ENCODE measurements around the gene CLCF1. TPM values are rescaled to one million over a fixed set of nuclear protein-coding genes. Genes with fewer than 3 reads are reported as not detected.
A peak's percentile ranks its signal among the peaks of the same experiment; 100 is the strongest.
"Not testable (repeated sequence)": the region's sequence is repeated elsewhere in the genome, so short reads cannot be mapped to it uniquely, and the experiment has no call there.

Gene CLCF1
- total RNA-seq, 1 experiment from 2014 or later, result 16.1 TPM

DNA sequence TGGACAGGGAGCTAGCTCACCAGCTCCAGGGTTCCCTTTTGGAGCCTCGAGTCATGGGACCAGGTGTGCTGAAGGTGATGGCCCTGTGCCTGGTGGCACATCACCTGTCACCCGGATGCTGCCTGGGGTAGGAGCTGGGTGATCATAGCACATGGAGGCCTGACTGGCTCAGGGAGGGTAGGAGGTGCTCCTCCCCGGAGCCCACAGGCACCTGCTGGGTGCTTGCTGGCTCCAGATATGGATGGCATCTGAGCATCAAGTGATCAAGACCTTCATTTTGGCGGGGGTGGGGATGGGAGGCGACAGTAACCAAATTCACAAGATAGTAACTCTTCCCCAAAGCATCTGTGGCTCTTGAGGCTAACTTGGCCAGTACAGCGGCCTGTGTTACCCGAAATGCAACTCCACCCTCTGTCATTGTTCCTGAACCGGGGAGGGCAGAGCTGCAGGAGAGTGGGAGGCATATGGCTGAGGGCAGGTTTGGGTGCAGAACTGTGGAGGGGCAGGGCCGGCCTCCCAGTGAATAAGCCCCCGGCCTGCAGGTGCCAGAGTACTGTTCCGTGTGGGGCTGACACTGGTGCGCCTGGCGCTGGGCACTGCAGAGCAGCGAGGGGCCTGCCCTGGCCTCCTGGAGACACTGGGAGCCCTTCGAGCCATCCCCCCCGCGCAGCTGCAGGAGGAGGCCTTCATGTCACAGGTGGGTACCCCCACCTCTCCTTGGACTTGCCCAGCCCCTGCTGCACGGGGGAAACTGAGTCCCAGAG is 35.2 kb upstream of the CLCF1 start:
- no peak for DNase-seq (ENCODE audit: low read depth)

DNA sequence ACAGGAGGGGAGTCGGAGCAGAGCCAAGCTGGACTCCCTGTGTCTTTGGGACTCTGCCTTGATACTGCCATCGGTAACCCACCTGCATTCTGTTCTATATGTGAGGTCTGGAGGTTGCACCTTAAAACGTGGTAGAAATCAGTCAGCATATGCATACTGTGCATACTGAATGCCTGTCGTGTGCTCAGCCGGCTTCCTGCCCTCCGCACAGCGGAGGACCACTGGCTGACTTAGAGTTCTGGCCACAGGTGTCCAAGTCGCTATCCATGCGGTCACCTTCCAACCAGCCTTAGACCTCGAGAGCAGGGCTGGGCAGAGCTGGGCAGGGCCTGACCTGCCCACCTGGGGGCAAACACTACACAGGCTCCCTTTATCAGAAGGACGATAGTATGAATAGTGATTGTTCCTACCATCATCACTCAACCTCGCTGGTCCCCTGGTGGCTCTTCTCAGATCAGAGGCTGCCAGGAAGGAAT is 34.3 kb upstream of the CLCF1 start:
- no peak for DNase-seq (ENCODE audit: low read depth)

DNA sequence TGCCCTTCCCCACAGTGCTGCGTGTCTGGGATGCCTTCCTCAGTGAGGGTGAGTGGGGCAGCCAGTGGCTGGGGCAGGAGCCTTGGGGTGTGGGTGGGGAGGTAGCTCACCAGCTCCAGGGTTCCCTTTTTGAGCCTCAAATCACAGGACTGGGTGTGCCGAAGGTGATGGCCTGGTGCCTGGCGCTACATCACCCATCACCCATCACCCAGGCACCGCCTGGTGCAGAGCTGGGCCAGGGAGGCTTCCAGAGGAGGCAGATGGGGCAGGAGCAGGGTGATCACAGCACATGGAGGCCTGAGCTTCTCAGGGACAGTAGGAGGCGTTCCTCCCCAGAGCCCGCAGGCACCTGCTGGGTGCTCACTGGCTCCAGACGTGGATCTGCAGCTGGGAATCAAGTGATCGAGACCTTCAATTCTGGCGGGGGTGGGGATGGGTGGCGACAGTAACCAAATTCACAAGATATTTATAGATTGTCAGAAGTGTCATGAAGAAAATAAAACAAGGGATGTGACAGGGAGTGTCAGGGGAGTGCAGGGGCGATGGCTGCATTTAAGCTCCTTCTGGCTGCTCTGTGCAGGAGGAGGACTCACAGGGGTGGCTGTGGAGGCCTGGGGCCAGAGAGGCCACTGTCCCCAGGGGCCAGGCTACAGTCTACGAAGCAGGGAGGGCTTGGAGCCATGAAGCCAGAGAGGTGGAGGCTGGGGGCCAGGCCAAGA is 33.7 kb upstream of the CLCF1 start:
- no peak for DNase-seq (ENCODE audit: low read depth)

DNA sequence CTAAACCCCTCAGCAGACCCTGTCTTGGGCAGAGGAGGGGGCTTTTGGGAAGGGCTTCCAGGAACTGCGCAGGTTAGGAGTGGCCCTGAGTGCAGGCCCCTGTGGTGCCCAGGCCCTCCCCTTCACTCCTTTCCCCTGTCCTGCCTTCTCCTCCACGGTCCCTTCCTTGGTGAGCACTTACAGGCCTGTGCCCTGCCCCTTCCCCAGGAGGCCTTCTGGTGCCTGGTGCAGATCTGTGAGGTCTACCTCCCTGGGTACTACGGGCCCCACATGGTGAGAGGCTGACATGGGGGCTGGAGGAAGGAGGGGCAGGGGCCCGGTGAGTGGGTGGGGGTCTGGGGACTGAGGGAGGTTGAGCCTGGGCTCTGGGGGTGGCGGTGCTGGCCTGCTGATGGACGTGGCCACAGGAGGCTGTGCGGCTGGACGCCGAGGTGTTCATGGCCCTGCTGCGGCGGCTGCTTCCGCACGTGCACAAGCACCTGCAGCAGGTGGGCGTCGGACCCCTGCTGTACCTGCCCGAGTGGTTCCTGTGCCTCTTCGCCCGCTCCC is 33.1 kb upstream of the CLCF1 start:
- DNase-seq (ENCODE audit: low read depth), result no peak

GRCh38 chr11:67405688-67406339 is 32.4 kb upstream of the CLCF1 start:
- no peak for DNase-seq (ENCODE audit: low read depth)

DNA sequence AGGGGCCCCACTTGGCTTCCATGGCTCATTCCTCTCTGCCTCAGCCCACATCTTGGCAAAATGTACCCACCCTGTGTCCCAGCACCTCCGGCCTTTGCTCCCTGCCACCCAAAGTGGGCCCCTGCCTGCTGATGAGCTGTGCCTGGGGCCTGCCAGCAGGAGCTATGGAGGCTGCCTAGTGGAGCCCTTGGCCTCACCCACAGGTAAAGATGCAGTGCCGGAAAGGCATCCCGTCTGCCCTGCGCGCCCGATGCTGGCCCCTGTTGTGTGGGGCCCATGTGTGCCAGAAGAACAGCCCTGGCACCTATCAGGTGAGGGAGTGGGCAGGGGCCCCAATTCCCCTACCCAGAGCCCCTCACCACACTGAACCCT is 31.8 kb upstream of the CLCF1 start:
- DNase-seq (ENCODE audit: low read depth), result no peak

GRCh38 chr11:67404515-67405195 is 31.3 kb upstream of the CLCF1 start:
- no peak for DNase-seq (ENCODE audit: low read depth)

DNA sequence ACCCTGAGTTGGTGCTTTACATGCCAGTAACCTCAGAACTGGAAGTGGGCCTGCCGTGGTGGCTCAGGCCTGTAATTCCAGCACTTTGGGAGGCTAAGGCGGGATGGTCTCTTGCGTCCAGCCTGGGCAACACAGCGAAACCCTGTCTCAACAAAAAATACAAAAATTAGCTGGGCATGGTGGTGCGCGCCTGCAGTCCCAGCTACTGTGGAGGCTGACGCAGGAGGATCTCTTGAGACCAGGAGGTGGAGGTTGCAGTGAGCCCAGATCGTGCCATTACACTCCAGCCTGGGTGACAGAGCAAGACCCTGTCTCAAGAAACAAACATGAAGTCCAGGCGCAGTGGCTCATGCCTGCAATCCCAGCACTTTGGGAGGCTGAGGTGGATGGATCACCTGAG is 29.7 kb upstream of the CLCF1 start:
- not testable (repeated sequence) for DNase-seq (ENCODE audit: low read depth)

GRCh38 chr11:67402192-67402839 is 28.9 kb upstream of the CLCF1 start:
- not testable (repeated sequence) for DNase-seq (ENCODE audit: low read depth)

DNA sequence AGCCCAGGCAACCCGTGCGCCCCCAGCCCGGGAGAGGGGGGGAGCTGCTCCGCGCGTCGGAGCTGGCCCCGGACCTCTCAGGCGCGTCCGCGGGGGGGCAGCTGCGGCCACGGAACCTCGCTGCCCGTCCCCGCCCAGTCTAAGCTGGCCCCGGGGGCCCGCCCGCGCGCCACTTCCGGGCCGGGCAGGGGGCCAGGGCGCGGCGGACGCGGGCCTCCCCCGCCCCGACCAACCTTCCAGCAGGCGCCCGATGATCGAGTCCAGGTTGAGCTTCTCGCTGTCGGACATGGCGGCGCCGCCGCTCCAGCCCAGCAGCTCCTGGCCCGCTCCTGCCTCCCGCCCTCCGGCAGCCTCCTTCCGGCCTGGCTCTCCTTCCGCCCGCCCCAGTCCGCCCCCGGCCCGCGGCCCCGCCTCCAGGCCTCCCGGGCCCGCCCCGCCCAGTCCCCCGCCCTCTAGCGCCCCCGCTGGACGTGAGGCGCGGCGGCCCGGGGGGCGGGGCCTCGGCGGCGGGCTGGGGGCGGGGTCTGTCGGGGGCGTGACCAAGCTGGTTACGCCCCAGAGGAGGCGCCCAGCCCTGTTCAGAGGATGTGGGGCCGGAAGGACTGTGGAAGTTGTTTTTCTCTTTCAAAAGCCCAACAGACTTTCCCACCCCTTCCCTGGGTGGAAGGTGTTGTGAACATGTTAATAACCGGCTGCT is 28.2 kb upstream of the CLCF1 start, which contains the start of gene PPP1CA:
TSS of gene PPP1CA (minus strand) at position 364 of the 697 bp plus-strand sequence. CDS start at position 288, 76 bp downstream.
- DNase-seq (ENCODE audit: low read depth), result peak; percentile 77

DNA sequence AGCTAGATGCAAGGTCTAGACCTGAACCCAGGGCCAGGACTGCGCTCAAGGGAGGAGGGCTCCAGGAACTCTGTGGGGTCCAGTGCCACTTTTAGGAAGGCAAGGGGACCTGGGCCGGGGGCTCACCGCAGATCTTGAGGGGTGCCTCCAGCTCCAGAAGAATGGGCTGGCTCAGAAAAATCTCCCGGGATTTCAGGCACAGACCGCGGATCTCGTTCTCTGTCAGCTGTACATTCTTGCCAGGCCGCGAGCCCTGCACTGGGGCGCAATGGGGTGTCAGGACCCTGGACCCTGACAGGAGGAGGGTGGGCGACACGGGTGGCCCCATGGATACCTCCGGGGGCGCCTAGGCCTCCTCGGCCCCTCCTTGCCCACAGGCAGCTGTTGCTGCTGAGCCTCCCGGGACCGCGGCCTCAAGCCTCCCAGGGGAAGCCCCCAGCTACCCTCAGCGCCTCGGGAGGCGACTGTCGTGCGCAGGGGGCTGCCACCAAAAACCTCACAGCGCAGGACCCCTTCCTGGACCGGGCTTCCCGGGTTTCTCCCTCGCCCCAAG is 27.6 kb upstream of the CLCF1 start:
- no peak for DNase-seq (ENCODE audit: low read depth)

DNA sequence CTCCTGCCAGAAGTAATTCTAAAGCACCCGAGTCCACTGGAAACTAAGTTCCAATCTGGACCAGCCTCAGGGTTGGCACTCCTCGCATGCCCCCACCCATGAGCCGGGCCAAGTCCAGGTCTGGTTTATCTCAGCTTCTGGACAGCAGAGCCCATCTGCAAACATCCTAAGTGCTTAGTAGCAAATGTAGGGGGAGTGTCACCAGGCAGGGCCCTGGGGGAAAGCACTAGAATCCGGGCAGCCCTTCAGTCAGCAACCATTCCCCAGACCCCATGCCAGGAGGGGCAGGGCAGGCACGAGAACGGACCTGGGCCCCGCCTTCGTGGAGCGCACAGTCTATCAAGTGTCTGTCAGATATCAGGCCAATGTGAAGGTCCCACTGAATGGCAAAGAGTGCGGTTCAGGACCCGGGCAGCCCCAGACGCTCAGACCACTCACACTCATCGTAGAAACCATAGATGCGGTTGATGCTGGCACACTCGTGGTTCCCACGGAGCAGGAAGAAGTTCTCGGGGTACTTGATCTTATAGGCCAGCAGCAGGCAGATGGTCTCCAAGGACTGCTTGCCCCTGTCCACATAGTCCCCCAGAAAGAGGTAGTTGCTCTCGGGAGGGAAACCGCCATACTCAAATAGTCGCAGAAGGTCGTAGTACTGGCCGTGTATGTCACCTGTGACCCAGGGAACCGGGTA is 27.0 kb upstream of the CLCF1 start:
- DNase-seq (ENCODE audit: low read depth), result no peak

DNA sequence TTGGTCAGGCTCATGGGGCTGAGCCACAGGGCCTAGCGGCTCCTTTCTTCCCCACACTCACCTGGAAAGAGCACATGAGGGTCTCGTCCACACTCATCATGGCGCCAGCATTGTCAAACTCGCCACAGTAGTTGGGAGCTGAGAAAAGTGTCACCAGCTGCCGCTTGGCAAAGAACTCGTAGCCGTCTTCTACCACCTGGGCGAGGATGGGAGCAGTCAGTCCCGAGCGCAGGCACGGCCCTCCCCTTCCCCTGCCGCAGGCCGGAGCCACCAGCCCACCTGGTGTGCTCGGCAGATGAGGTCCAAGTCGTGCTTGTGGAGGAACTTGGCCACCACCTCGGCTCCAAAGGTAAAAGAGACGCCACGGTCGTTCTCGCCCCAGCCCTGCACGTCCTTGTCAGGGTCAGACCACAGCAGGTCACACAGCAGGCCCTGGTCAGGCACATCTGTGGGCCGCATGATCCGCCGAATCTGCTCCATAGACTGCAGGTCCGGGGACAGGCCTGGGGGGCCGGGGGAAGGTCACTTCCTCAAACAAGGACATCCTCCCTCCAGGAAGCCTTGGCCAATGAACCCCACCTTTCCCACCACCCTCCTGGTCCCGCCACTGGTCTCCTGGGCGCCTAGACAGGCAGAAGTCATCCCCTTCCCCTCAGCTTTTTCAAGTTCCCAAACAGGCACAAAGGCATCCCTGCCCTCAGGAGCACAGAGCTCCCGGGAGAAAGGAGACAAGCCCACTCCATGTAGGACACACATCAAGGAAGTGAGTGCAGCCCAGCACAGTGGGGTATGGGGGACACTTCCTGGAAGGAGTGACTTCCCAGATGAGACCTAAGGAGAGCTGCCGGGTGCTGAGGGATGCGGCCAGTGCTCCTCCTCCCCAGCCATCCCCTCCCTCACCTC is 25.5 kb upstream of the CLCF1 start:
- no peak for DNase-seq (ENCODE audit: low read depth)

DNA sequence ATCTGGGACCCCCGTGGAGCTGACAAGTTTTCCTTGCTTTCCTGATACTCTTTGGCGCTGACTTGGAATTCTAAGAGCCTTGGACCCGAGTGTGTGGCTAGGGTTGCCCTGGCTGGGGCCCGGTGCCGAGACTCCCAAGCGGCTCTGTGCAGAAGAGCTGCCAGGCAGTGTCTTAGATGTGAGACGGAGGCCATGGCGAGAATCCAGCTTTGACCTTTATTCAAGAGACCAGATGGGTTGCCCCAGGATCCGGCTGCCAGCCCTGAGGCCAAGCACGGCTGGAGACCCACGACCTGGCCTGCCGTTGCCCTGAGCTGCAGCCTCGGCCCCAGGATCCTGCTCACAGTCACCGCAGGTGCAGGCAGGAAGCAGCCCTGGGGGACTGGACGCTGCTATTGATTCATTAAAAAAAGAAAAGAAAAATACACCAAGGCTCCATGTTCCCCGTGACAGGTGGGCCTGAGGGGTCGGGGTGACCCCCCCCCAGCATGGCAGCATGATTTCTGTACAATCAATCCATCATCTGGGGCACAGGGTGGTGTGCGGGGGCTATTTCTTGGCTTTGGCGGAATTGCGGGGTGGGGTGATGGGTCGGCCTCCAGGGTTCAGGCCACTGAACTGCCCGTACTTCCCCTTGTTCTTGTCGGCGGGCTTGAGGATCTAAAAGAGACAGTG is 24.7 kb upstream of the CLCF1 start:
- no peak for DNase-seq (ENCODE audit: low read depth)

- DNase-seq (ENCODE audit: low read depth), result no peak
Observed at GRCh38 chr11:67397536-67397935, 24.1 kb upstream of the CLCF1 start.

DNA sequence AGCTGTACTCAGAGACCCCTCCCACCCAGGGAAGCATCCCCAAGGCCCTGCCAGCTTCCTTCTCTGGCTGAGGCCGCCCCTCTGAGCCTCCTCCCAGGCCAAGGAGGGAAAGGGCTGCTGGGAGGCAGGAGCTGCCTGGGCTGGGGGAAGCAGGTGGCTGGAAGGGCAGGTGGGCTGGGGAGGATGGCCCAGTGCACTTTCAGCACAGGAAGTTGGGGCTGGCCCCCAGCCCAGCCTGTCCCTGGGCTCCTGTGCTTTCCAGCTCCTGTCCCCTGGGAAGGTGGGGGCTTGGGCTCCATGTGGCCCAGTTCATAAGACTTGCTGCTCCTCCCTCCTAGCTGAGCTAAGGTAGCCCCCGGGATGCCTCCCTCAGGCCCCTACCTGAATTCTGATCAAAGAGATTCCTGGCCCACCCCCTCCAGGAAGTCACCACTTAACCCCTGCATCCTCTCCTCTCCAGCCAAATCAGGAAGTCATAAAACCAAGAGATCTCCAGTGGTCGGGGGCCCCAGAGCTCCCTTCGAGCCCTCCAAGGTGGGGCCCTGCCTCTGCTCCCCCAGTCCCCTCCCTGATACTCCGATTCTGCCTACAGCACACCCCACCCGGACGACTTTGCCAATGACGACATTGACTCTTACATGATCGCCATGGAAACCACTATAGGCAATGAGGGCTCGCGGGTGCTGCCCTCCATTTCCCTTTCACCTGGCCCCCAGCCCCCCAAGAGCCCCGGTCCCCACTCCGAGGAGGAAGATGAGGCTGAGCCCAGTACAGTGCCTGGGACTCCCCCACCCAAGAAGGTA is 23.4 kb upstream of the CLCF1 start:
- DNase-seq (ENCODE audit: low read depth), result no peak

DNA sequence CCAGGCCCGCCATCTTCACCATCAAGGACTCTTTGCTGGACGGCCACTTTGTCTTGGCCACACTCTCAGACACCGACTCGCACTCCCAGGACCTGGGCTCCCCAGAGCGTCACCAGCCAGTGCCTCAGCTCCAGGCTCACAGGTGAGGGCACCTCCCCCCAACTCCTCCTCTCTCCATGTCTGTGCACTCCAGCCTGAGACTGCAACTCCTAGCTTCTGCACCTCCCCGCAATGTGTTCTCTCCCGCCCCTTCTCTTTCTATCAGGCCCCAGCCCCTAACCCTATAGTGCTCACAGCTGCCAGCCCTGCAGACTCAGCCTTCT is 22.8 kb upstream of the CLCF1 start:
- no peak for DNase-seq (ENCODE audit: low read depth)
